ENCODE results near the gene RPL28.
"Not testable (repeated sequence)": the region's sequence is repeated elsewhere in the genome, so short reads cannot be mapped to it uniquely, and the experiment has no call there.

Gene RPL28

DNA sequence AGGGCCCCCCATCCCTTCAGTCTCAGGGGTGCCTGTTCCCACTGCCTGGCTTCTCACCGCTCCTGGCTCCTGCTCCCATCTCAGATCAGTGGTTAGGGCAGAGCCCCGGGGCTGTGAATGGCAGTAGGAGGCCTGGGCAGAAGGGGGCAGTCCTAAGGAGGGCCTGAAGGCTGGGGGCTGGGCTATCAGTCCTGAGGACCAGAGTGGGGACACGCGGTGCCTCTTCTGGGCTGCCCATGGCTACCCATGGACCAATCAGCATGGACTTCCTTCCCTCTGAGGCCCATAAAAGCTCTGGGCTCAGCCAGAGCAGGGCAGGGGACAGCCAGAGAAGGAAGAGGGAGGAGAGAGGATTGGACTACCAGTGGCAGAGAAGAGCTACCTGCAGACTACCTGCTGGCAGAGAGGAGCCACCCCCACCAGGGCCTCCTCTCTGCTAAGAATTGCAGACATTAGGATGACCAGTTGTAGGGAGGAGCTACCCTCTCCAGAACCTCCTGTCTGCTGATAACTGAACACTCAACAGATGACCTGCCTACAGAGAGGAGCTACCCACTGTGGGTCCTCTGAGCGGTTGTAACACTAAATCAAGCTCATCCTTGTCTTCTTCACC is 34.0 kb downstream of the RPL28 start:
- H3K27me3 ChIP-seq = 0 out of 2 replicates have a peak, but pooled peaks cover 3% of the 10 kb centered on the region
- no peaks in the 10 kb centered on the region for H3K9me3 ChIP-seq
- H3K36me3 ChIP-seq = no peaks in the 10 kb centered on the region
- DNase-seq = no peak
- TF ChIP-seq, protein P1, sequence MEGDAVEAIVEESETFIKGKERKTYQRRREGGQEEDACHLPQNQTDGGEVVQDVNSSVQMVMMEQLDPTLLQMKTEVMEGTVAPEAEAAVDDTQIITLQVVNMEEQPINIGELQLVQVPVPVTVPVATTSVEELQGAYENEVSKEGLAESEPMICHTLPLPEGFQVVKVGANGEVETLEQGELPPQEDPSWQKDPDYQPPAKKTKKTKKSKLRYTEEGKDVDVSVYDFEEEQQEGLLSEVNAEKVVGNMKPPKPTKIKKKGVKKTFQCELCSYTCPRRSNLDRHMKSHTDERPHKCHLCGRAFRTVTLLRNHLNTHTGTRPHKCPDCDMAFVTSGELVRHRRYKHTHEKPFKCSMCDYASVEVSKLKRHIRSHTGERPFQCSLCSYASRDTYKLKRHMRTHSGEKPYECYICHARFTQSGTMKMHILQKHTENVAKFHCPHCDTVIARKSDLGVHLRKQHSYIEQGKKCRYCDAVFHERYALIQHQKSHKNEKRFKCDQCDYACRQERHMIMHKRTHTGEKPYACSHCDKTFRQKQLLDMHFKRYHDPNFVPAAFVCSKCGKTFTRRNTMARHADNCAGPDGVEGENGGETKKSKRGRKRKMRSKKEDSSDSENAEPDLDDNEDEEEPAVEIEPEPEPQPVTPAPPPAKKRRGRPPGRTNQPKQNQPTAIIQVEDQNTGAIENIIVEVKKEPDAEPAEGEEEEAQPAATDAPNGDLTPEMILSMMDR (IDR thresholded peaks at IDR 0.05; ENCODE audit: low read depth, low read length) = no peak
- no peaks in the 10 kb centered on the region for H3K4me1 ChIP-seq
- H3K4me3 ChIP-seq (ENCODE audit: low read depth, low read length) = no peak overlapping the region

DNA sequence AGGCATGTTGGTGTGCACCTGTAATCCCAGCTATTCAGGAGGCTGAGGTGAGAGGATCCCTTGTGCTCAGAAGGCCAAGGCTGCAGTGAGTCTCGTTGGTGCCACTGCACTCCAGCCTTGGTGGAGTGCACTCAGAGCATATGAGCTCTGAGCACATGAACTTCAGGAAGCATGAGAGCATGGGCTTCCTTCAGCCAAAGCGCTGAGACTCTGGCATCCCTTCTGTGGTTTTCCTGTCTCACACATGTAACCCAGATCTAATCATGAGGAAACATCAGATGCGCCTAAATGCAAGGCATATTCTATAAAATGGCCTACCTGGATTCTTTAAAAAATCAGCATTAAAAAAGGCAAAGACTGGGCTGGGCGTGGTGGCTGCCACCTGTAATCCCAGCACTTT is 35.5 kb downstream of the RPL28 start:
- H3K27me3 ChIP-seq, DNase-seq: not testable (repeated sequence)

DNA sequence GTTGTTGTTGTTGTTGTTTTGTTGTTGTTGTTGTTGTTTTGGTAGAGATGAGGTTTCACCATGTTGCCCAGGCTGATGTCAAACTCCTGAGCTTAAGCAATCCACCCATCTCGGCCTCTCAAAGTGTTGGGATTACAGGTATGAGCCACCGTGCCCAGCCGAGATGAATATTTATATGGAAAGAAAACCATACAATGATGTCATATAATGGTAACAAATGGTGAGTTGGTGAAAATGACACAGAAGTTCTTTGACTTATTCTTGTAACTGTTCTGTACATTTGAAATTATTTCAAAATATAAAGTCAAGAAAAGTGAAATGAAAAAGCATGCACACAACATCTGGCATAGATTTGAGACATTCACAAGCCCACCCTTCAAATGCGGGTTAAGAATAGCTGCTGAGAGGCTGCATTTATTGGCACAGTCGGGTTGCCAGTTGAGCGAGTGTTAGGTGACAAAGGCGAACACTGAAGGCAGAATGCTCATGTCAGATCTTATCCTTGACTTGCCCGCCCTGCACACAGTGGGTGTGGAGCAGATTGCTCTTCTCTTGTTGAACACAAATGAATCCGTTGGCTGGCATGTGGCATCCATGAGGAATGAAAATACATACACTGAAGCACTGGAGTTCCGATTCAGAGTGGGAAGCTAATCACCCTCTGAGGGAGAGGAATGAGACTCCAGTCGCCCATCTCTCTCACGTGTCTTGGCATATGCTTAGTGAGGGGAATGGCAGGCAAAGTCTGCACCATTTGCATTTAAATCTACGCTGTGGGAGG is 37.7 kb downstream of the RPL28 start:
- Histone ChIP-seq H3K27me3 (peaks cover 3% of the 10 kb centered on the region; the same call in 1 of the 2 replicates), H3K36me3 (no peaks in the 10 kb centered on the region), H3K4me1 (no peaks in the 10 kb centered on the region), H3K4me3 (ENCODE audit: low read depth, low read length) (no peak overlapping the region), H3K9me3 (no peaks in the 10 kb centered on the region)
- TF ChIP-seq, protein P1 (IDR thresholded peaks at IDR 0.05; ENCODE audit: low read depth, low read length) = no peak
- no peak for DNase-seq

More for the DNA sequence above, 35.5 kb downstream of the RPL28 start:
- H3K9me3 ChIP-seq; H3K36me3 ChIP-seq; H3K4me3 ChIP-seq (ENCODE audit: low read depth, low read length); H3K4me1 ChIP-seq: not testable (repeated sequence)

DNA sequence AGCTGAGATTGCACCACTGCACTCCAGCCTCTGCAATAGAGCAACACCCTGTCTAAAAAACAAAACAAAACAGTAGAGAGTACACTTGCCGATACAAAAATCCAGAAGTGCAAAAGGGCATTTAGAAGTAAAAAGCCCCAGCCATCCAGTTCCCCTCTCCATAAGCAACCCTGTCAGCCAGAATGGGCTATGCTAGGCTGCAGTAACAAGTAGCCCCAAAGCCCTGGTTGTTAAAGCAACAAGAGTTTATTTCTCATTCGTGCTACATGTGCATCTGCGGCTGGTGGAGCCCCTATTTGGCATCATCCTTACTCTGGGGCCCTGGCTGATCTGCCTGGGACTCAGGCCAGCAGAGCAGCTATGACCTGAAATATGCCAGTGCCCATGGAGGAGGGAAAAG is 38.8 kb downstream of the RPL28 start:
- H3K4me3 ChIP-seq (ENCODE audit: low read depth, low read length) = no peak overlapping the region
- DNase-seq = no peak
- H3K4me1 ChIP-seq = no peaks in the 10 kb centered on the region
- H3K9me3 ChIP-seq = no peaks in the 10 kb centered on the region
- peaks cover 3% of the 10 kb centered on the region; the same call in 1 of the 2 replicates for H3K27me3 ChIP-seq
- TF ChIP-seq, protein P1 (IDR thresholded peaks at IDR 0.05; ENCODE audit: low read depth, low read length) = no peak
- H3K36me3 ChIP-seq = no peaks in the 10 kb centered on the region

DNA sequence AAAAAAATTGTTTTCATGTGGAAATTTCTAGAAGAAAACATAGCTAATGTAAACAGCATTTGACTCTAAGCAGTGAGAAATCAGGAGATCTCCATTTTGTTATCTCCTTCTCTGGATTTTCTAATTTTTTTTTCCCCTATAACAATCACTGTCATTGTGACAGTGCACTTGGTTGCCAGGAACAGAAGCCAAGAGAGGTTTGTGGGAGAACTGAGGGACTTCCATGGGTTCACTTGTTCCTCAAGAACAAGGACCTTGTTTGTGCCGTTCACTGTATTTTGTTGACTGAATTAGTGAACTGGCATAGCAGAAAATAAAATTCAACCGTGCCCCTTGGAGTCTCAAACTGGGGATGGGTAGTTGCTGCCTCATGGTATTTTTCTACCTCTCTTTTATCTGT is 40.3 kb downstream of the RPL28 start:
- H3K4me3 ChIP-seq (ENCODE audit: low read depth, low read length) = no peak overlapping the region
- peaks cover 3% of the 10 kb centered on the region; the same call in 1 of the 2 replicates for H3K27me3 ChIP-seq
- TF ChIP-seq, protein P1 (IDR thresholded peaks at IDR 0.05; ENCODE audit: low read depth, low read length) = no peak
- DNase-seq = no peak
- H3K9me3 ChIP-seq = no peaks in the 10 kb centered on the region
- no peaks in the 10 kb centered on the region for H3K4me1 ChIP-seq
- no peaks in the 10 kb centered on the region for H3K36me3 ChIP-seq

DNA sequence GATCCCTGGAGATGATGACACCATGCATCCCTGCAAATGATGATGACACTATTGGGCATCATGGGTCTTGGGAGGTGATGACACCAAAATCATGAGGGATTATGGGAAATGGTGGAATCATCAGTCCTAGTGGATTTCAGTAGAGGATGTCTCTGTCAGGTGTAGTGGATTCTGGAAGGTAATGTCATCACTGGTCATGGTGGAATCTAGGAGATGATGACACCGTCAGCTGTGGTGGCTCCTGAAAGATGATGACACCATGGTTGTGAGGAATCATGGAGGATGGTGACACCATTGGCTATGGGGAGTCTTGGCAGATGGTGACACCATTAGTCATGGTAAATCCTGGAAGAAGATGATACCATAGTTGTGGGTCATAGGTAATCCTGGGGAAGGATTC is 45.5 kb downstream of the RPL28 start:
- Histone ChIP-seq H3K4me3 (ENCODE audit: low read depth, low read length) (no peak overlapping the region), H3K27me3 (no peaks in the 10 kb centered on the region; the same call in 1 of the 2 replicates), H3K9me3 (no peaks in the 10 kb centered on the region), H3K36me3 (no peaks in the 10 kb centered on the region), H3K4me1 (no peaks in the 10 kb centered on the region)
- DNase-seq = no peak
- TF ChIP-seq, protein P1 (IDR thresholded peaks at IDR 0.05; ENCODE audit: low read depth, low read length) = no peak

Measured in BE2C (cell line).